HL-60 (cell line): ENCODE results near the gene LIPC.

ENCODE experiments used
- DNase-seq, 2 experiments: peaks; one replicate each; pipeline ENCODE4 v3.0.0-alpha.2; 2010 to 2020; ENCODE audit warnings: low read depth in 1 of 2, low spot score in 1 of 2
- H3K27ac ChIP-seq: fragments of 250-450 bp; sonication (Bioruptor Pico); replicated peaks from 2 replicates; pipeline ENCODE4 v1.5.1; 2020; ENCODE audit warnings: mild to moderate bottlenecking, moderate library complexity
- H3K27me3 ChIP-seq: fragments of 250-450 bp; sonication (Bioruptor Pico); 2 replicates; pipeline ENCODE4 v1.5.1; 2021; ENCODE audit warnings: mild to moderate bottlenecking, moderate library complexity; ENCODE audit not compliant: insufficient read depth, poor library complexity, severe bottlenecking
- H3K4me3 ChIP-seq: replicated peaks from 2 replicates; pipeline ENCODE4 v1.5.1; 2011; ENCODE audit warnings: mild to moderate bottlenecking, control low read depth, low read length; ENCODE audit not compliant: insufficient read depth
- CTCF ChIP-seq: IDR thresholded peaks from one replicate; pipeline ENCODE4 v1.5.1; 2011; ENCODE audit warnings: low read length, control low read depth, inconsistent platforms; ENCODE audit not compliant: insufficient read depth
- GABPA ChIP-seq: IDR thresholded peaks from 2 replicates; pipeline ENCODE4 v1.6.1; 2012; ENCODE audit warnings: low read depth
- POLR2AphosphoS5 ChIP-seq: IDR thresholded peaks from 2 replicates; pipeline ENCODE4 v1.6.1; 2012; ENCODE audit warnings: low read depth
- SPI1 ChIP-seq: IDR thresholded peaks from 2 replicates; pipeline ENCODE4 v1.6.1; 2012; ENCODE audit warnings: low read depth, mild to moderate bottlenecking, borderline replicate concordance
- TF ChIP-seq, protein P1 (sequence below): IDR thresholded peaks from 2 replicates; pipeline ENCODE4 v1.6.1; 2012; ENCODE audit warnings: low read depth; ENCODE audit not compliant: insufficient replicate concordance

The LIPC gene

GRCh38 chr15:58490086-58490887, 58.5 kb downstream of the LIPC start:
- no peaks in the 10 kb centered on the region for H3K27me3 ChIP-seq
- no peak overlapping the region for H3K27ac ChIP-seq
- TF ChIP-seq CTCF (no peak), POLR2AphosphoS5 (no peak), SPI1 (no peak), GABPA (no peak)
- TF ChIP-seq, protein P1, sequence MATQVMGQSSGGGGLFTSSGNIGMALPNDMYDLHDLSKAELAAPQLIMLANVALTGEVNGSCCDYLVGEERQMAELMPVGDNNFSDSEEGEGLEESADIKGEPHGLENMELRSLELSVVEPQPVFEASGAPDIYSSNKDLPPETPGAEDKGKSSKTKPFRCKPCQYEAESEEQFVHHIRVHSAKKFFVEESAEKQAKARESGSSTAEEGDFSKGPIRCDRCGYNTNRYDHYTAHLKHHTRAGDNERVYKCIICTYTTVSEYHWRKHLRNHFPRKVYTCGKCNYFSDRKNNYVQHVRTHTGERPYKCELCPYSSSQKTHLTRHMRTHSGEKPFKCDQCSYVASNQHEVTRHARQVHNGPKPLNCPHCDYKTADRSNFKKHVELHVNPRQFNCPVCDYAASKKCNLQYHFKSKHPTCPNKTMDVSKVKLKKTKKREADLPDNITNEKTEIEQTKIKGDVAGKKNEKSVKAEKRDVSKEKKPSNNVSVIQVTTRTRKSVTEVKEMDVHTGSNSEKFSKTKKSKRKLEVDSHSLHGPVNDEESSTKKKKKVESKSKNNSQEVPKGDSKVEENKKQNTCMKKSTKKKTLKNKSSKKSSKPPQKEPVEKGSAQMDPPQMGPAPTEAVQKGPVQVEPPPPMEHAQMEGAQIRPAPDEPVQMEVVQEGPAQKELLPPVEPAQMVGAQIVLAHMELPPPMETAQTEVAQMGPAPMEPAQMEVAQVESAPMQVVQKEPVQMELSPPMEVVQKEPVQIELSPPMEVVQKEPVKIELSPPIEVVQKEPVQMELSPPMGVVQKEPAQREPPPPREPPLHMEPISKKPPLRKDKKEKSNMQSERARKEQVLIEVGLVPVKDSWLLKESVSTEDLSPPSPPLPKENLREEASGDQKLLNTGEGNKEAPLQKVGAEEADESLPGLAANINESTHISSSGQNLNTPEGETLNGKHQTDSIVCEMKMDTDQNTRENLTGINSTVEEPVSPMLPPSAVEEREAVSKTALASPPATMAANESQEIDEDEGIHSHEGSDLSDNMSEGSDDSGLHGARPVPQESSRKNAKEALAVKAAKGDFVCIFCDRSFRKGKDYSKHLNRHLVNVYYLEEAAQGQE: no peak
- DNase-seq: no peak
- H3K4me3 ChIP-seq: no peak overlapping the region

DNA sequence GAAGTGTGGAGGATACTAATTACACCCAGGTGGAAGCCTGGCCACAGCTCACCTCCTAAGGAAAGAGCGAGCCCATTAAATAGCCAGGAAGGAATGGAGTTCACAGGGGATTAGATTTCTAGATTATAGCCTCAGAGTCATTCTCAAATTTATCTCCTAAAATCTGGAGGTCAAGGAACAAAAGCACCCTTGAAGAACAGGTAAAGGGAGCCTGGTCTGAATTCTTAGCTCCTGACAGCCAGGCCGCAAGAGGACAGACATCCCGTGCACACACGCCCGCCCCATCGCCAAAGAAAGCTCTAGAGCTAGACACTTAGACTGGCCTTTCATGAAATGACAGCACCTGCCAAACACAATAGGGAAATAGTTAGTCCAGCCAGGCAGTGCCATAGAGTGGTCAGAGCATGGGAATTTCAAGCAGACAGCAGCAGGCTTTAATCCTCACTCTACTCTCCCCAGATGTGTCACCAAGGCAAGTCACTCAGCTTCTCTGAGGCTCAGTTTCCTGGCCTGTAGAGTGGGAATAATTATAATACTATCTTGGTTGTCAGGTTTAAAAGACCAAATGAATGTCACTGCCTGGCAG, 59.2 kb downstream of the LIPC start:
- no peak overlapping the region for H3K27ac ChIP-seq
- DNase-seq: no peak
- TF ChIP-seq SPI1: no peak
- no peak for TF ChIP-seq POLR2AphosphoS5
- TF ChIP-seq, protein P1: no peak
- no peaks in the 10 kb centered on the region for H3K27me3 ChIP-seq
- no peak overlapping the region for H3K4me3 ChIP-seq

DNA sequence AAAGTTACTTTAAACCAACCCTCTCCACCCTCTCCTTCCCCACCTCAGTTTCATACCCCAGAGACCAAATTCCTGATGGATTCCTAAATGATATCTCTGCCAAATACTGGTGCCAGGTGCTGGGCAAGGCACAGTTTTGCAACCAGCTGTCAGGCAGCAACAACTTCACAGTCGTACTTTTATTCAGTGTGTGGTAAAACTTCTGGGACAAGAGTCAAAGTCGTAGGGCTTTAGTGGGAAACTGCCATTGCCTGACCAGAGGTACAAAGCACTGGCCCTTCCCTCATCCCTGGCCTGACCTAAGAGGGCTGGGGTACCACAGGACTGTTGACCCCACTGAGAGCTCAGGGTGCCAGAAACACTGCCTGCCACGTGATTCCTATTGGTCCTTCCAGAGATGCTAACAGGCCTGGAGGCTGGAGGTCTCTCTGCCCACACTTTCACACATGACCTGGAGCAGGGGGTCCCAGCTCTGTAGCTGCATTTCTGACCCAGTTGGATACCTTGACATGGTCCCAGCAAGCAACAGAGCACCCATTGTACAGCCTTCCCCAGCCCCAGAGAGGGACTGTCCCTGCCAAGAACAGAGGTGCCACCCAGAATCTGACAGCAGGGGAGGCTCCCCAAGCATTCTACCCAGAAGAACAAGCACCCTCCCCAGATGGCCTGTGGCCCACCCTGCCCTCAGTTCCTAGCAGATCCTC, 59.9 kb downstream of the LIPC start:
- TF ChIP-seq, protein P1: no peak
- TF ChIP-seq SPI1 (no peak), POLR2AphosphoS5 (no peak), CTCF (no peak), GABPA (no peak)
- Histone ChIP-seq H3K4me3 (no peak overlapping the region), H3K27ac (no peak overlapping the region), H3K27me3 (no peaks in the 10 kb centered on the region)
- no peak for DNase-seq
